GM12874 (cell line): ENCODE measurements around the gene STXBP2.

Experiments
- CTCF ChIP-seq: IDR thresholded peaks from 2 replicates; pipeline ENCODE4 v1.5.1; 2011; ENCODE audit warnings: low read depth, mild to moderate bottlenecking, control low read depth, low read length, moderate library complexity; ENCODE audit not compliant: insufficient read depth

Gene STXBP2

GRCh38 chr19:7617735-7618134 lies 19.2 kb upstream of the STXBP2 start:
- no peak for TF ChIP-seq CTCF

- no peak for TF ChIP-seq CTCF
These were observed 18.6 kb upstream of the STXBP2 start for GRCh38 chr19:7618348-7618747.

GRCh38 chr19:7618771-7619510 lies 18.0 kb upstream of the STXBP2 start:
- no peak for TF ChIP-seq CTCF

- TF ChIP-seq CTCF = no peak
These were observed 17.1 kb upstream of the STXBP2 start for GRCh38 chr19:7619671-7620441.

GRCh38 chr19:7620442-7621412 lies 16.2 kb upstream of the STXBP2 start:
- no peak for TF ChIP-seq CTCF

- TF ChIP-seq CTCF = no peak
These were observed 13.8 kb upstream of the STXBP2 start for GRCh38 chr19:7622933-7623685.
